ENCODE data around the gene SH3GLB1.
"Not testable (repeated sequence)": the region's sequence is repeated elsewhere in the genome, so short reads cannot be mapped to it uniquely, and the experiment has no call there.

The SH3GLB1 gene

GRCh38 chr1:86704458-86704971 is at the start of gene SH3GLB1:
TSS of gene SH3GLB1 (plus strand) at chr1:86704576. CDS start at chr1:86704900, 324 bp downstream.
- peak; percentile 89 for DNase-seq (ENCODE audit: low spot score)

DNA sequence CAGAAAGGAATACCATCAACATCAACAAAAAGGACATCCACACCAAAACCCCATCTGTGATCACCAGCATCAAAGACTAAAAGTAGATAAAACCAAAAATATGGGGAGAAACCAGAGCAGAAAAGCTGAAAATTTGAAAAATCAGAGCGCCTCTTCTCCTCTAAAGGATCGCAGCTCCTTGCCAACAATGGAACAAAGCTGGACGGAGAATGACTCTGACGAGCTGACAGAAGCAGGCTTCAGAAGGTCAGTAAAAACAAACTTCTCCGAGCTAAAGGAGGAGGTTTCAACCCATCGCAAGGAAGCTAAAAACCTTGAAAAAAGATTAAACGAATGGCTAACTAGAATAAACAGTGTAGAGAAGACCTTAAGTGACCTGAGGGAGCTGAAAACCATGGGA is 46.0 kb upstream of the SH3GLB1 start:
- DNase-seq (ENCODE audit: low spot score): not testable (repeated sequence)

DNA sequence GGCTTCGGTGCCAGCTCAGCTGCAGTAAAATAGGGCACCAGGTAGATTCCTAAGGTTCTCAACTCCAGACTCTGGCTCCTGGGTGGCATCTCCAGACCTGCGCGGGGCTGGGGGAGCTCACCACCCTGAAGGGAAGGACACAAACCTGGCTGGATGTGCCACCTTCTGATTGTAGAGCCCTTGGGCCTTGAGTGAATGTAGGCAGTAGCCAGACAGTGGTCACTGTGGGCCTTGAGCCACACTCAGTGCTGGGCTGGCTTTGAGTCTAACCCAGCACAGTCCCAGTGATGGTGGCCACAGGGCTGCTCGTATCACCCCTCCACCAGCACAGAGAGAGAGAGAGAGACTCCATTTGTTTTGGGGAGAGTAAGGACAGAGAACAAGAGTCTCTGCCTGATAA is 38.0 kb upstream of the SH3GLB1 start:
- no peak for DNase-seq (ENCODE audit: low spot score)

- DNase-seq (ENCODE audit: low spot score): peak; percentile 42
Observed at GRCh38 chr1:86687595-86687994, 16.8 kb upstream of the SH3GLB1 start.

- DNase-seq (ENCODE audit: low spot score): no peak
Observed at GRCh38 chr1:86692641-86693040, 11.7 kb upstream of the SH3GLB1 start.

DNA sequence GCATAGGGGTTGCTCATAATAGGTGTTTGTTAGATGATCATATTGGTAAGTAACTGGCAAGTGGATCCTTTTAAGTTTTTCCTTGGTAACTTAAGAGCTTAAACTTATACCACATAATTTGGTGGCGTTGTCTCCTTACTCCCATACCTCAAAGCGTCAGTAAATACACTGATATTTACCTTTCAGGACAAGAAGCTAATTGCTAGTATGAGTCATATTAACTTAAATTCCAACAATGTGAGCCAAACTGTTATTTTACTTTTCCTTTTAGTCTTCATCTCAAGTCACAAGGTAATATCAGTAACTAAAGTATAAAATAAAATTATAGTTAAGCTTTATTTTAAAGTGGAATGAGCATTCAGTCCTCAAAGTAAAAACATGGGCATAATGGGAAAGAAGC is 9.0 kb upstream of the SH3GLB1 start:
- DNase-seq (ENCODE audit: low spot score): no peak

DNA sequence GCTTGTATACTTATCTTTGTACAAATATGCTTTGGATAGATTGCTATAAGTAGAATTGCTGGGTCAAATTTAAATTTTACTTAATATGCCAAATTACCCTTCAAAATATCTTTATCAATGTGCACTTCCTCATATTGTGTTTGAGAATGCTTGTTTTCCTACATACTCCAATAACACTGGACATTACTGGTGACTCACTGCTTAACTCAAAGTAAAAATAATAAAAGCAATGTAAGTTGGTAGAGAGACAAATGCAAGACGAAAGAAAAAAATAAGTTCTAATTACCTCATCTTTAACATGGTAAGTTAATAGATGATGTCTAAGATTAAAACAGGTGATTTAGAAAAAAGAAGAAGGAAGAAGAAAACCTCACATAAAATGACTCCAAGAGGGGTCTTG is 7.9 kb upstream of the SH3GLB1 start:
- no peak for DNase-seq (ENCODE audit: low spot score)

- DNase-seq (ENCODE audit: low spot score): no peak
Observed at GRCh38 chr1:86699186-86699585, 5.2 kb upstream of the SH3GLB1 start.

DNA sequence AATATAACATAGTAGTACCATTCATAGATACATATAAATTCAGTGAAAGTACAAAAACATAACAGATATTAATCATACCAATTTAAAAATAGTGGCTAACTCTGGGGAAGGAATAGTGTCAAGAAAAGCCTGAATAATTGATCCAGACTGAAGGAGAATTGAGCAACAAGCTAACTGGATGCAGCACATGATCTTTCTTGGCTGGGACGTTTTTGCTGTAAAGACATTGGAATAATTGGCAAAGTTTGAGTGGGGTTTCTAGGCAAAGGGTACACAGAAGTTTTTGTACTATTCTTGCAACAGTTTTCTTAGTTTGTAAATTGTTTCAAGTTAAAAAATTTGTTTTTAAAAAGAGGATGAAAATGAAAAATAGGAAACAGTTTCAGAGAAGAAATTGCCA is 2.6 kb upstream of the SH3GLB1 start:
- DNase-seq (ENCODE audit: low spot score): no peak

DNA sequence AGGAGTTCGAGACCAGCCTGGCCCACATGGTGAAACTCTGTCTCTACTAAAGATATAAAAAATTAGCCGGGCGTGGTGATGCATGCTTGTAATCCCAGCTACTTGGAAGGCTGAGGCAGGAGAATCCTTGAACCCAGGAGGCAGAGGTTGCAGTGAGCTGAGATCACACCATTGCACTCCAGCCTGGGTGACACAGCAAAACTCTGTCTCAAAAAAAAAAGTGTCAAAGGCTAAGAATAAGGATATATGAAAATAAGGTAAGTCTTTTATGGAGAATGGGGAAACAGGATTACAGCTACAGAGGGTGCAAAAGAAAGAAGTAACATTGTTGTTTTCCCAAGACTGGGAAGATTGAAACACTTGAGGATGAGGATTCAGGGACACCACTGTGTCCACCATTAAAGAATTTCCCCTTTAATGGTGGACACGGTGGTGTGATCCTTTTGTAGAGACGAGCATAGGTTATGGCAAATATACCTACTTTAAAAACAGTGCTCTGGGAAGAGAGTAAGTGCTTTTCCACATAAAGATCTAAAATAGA is 1.4 kb upstream of the SH3GLB1 start:
- DNase-seq (ENCODE audit: low spot score): not testable (repeated sequence)

DNA sequence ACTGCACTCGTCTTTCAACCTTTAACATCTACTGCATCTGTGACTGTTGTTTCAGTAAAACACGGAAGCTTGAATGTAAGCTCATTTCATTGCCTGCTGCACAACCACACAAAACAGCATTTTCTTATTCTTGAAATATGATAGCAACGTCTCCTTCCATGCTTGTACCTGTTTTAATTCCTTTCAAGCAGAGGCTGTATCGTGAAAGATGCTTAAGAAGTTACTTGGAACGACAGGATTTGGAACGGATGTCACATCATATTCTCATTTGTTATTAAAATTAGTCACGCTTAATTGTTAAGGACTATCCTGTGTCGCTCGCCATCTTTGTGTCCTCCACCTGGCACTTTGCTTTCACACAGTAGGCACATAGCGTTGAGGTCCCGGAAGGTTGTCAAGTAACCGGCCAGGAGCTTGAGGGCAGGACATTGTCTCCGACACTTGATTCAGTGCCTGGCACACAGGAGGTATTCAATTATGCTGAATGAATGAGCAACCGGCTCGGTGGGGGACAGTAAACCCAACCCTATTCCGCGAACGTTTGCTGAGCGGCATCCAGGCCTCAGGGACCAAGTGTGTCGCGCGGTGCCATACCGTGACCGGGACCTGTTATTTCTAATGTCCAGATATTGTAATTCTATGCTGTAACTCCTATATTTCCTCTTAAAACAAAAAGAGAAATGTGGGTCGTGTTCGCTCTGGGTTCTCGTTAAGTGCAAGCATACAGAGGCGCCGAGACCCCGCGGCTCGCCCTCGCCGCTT is 499 bp upstream of the SH3GLB1 start:
- peak; percentile 64 for DNase-seq (ENCODE audit: low spot score)

- peak; percentile 50 for DNase-seq (ENCODE audit: low spot score)
Observed at GRCh38 chr1:86704972-86705664, 742 bp downstream of the SH3GLB1 start.

GRCh38 chr1:86705665-86705985 is 1.2 kb downstream of the SH3GLB1 start:
- DNase-seq (ENCODE audit: low spot score): no peak

DNA sequence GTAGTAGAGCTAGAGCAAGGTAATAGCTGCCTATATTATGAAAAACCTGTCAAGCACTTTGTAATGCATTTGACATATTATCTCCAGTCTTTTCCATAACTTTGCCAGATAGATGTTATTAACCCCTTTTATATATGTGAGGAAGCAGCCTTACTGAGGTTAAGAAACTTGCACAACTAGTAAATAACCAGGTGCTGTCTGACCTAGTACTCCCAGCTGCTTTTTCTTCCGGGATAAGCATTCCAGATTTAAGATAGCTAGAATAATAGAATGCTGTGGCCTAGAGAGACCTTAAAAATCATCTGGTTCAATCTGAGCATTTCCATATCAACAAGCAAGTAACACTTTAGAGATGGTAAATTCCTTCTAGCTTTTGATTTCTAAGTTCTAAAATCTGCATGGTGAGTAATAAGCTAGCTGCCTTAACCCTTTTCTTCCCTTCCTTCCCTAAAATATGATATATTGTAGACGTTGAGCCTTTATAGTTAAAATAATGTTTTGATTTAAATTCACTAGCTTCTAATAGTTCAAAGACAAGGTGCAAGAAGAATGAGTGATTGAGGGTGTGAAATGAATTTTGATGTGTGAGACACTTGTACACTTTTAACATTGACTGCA is 1.8 kb downstream of the SH3GLB1 start:
- DNase-seq (ENCODE audit: low spot score): no peak

DNA sequence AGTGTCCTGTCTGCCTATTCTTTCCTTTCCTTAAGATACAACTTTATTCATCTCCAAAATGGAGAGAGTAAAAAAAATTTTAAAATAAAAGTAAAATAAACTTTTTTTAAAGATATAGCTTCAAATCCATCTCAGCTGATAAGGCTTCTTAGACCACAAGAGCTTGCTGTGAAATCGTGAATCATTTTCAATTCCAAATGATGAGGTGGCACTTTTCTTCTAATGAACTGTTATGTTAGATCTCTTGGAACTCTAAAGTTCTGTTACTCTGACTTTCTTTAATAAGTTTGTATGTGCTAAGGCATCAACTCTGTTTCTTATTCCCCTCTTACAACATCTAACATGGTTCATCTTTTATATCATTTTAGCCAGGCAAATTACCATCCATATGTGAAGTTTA is 4.5 kb downstream of the SH3GLB1 start:
- DNase-seq (ENCODE audit: low spot score): no peak

GRCh38 chr1:86712088-86712860 is 7.9 kb downstream of the SH3GLB1 start:
- DNase-seq (ENCODE audit: low spot score): no peak

GRCh38 chr1:86713477-86713876 is 9.1 kb downstream of the SH3GLB1 start:
- no peak for DNase-seq (ENCODE audit: low spot score)

DNA sequence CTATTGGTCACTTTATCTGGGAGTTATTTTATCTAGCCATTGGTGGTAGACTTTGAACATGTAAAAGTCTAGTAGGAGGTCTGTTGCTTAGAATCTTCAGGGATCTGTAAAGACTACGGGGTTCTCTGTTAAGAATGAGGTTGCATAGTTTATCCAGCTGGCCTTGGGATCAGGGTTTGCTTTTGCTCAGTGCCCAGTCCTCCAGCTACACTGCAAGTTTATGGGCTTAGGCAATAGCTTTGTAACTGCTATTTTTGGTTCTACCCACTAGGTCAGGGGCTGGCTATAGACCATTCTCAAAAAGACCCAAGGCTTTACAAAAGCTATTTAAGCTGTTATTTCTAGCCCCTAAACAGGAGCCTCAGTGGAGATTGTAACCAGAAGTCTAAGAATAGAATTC is 9.8 kb downstream of the SH3GLB1 start:
- DNase-seq (ENCODE audit: low spot score): no peak

DNA sequence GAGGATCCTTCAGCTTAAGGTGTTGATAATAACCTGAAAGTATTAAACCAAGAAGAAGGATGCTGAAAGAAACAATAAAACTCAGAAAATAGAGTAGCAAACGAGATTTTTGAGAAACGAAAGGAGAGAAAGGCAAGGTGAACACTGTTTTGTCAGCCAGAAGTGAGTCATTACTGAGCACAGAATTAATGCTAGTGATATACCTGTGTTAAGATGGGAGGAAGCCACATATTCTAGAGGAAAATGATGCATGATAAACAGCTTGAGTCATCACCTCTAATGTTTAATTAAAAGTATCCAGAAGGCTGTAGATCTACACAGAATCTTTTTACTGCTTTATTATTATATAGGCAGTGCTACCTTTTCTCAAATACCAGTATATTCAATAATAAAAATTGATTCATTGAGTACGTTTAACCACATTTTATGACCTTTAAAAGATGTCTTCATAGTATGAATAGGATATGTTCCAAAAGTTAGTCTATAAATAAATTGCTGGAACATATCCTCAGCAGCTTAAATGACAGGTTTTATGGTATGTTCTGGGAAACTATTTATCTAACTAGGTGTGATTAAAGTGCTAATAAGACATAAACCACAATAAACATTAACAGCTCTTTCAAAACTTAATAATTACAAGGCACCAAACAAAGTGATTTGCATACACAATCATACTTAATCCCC is 10.3 kb downstream of the SH3GLB1 start:
- peak; percentile 35 for DNase-seq (ENCODE audit: low spot score)

- DNase-seq (ENCODE audit: low spot score): no peak
Observed at GRCh38 chr1:86718786-86719185, 14.4 kb downstream of the SH3GLB1 start.

GRCh38 chr1:86731416-86731815 is 27.0 kb downstream of the SH3GLB1 start:
- no peak for DNase-seq (ENCODE audit: low spot score)

Measured in SW480 (cell line).